Measurements from ENCODE around the gene PRR5.
A peak's percentile ranks its signal among the peaks of the same experiment; 100 is the strongest.
"Not testable (repeated sequence)": the region's sequence is repeated elsewhere in the genome, so short reads cannot be mapped to it uniquely, and the experiment has no call there.

PRR5 gene

DNA sequence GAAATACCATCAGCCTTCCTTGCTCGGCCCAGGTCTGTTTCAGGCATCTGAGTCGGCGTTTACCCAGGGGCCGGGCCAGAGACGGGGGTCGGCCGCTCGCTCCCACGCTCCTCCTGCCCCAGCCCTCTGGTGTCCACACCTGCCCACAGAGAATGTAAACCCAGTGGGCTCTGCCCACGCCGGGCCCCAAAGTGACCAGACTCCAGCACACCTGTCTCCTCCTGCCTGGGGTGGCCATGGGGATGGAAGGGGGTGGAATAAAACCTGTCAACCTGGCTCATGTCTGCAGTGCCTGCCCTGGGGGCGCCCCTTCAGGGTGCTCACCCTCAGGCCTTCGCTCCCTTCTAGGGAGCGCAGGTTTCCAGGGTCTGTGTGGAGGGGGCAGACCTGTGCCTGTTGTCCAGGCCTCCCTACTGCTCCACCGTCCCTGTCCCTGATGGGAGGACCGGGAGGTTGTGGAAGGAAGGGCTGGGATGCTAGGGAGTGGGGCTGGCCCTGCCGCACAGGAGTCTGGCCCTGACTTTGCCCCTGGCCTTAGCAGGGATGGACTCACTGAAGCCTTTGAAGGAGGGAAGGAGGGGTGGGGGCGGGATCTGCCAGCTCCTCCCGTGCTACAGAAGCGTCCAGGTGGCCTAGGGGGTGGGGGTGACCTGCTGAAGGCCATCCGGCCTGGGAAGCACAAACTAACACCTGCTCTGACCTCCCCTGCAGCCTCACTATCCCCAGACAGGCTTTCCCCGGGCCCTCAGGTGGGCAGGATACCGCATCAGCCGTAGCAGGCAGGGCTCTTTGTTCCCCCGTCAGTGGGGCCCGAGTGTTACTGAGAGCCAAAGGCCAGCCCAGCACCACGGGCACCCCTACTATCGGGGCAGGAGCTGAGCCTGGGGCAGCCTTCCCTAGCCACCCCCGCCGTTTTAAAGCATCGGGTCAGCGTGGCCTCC lies 35.7 kb downstream of the PRR5 start:
- Histone ChIP-seq H3K4me1 (ENCODE audit: insufficient read depth, insufficient read length) (peaks cover 9% of the 10 kb centered on the region), H3K27me3 (ENCODE audit: insufficient read depth, insufficient read length) (no peaks in the 10 kb centered on the region), H3K9me3 (ENCODE audit: insufficient read depth, low read length) (no peaks in the 10 kb centered on the region), H3K4me3 (ENCODE audit: insufficient read length, low read depth) (no peak overlapping the region), H3K9ac (ENCODE audit: insufficient read length, low read depth) (peak overlapping the region; percentile 9), H3K36me3 (ENCODE audit: insufficient read depth, insufficient read length, low read length) (peaks cover 2% of the 10 kb centered on the region)
- TF ChIP-seq YY1 (IDR thresholded peaks at IDR 0.05; ENCODE audit: insufficient read depth, insufficient read length) = no peak
- TF ChIP-seq ZNF274 (IDR thresholded peaks at IDR 0.05; ENCODE audit: low read depth, low read length) = no peak
- TF ChIP-seq SUZ12 (IDR thresholded peaks at IDR 0.05; ENCODE audit: extremely low read depth, insufficient read depth, insufficient read length) = no peak
- DNase-seq (ENCODE audit: low read depth, low spot score) = no peak

DNA sequence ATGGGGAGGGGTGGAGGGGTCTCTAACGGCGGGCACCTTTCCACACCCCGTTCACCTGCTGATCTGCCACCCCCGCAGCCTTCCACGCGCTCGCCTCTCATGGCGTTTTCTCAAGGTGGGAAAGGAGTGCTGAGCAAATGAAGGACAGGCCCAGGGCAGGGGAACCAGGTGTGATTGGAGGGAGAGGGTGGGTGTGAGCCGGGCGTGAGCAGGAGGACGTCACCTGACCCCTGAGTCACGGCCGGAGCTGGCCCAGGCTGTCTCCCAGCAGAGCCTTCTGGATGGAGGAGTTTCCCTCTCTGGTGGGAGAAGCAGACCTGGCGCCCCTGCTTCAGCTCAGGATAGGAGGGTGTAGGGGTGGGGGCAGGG lies 36.3 kb downstream of the PRR5 start:
- no peak overlapping the region for H3K9ac ChIP-seq (ENCODE audit: insufficient read length, low read depth)
- H3K27me3 ChIP-seq (ENCODE audit: insufficient read depth, insufficient read length) = no peaks in the 10 kb centered on the region
- H3K4me3 ChIP-seq (ENCODE audit: insufficient read length, low read depth) = no peak overlapping the region
- H3K4me1 ChIP-seq (ENCODE audit: insufficient read depth, insufficient read length) = peaks cover 5% of the 10 kb centered on the region
- TF ChIP-seq SUZ12 (IDR thresholded peaks at IDR 0.05; ENCODE audit: extremely low read depth, insufficient read depth, insufficient read length) = no peak
- TF ChIP-seq ZNF274 (IDR thresholded peaks at IDR 0.05; ENCODE audit: low read depth, low read length) = no peak
- no peak for TF ChIP-seq YY1 (IDR thresholded peaks at IDR 0.05; ENCODE audit: insufficient read depth, insufficient read length)
- no peaks in the 10 kb centered on the region for H3K36me3 ChIP-seq (ENCODE audit: insufficient read depth, insufficient read length, low read length)
- no peaks in the 10 kb centered on the region for H3K9me3 ChIP-seq (ENCODE audit: insufficient read depth, low read length)
- no peak for DNase-seq (ENCODE audit: low read depth, low spot score)

DNA sequence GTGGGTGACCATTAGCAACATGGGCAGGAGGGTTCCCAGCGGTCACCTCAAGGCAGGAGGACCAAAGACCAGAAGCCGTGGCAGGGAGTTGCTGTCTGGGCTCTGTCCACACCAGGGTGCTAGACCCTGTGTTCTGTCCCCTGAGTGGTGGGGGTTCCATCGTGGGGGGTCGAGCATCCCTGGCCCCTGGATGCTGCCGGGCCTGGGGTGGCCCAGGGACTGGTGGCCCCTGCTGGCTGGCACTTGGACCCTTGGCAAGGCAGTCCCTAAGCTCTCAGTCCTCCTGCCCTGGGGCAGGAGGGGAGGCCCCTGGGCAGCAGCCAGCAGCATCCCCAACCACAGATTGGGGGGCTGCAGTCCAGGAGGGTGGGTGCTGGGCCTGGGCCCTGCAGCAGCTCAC lies 37.0 kb downstream of the PRR5 start:
- no peak for DNase-seq (ENCODE audit: low read depth, low spot score)
- no peaks in the 10 kb centered on the region for H3K36me3 ChIP-seq (ENCODE audit: insufficient read depth, insufficient read length, low read length)
- no peak overlapping the region for H3K4me3 ChIP-seq (ENCODE audit: insufficient read length, low read depth)
- H3K9me3 ChIP-seq (ENCODE audit: insufficient read depth, low read length) = no peaks in the 10 kb centered on the region
- H3K9ac ChIP-seq (ENCODE audit: insufficient read length, low read depth) = no peak overlapping the region
- H3K27me3 ChIP-seq (ENCODE audit: insufficient read depth, insufficient read length) = no peaks in the 10 kb centered on the region
- peaks cover 3% of the 10 kb centered on the region for H3K4me1 ChIP-seq (ENCODE audit: insufficient read depth, insufficient read length)
- TF ChIP-seq YY1 (IDR thresholded peaks at IDR 0.05; ENCODE audit: insufficient read depth, insufficient read length) (no peak), ZNF274 (IDR thresholded peaks at IDR 0.05; ENCODE audit: low read depth, low read length) (no peak), SUZ12 (IDR thresholded peaks at IDR 0.05; ENCODE audit: extremely low read depth, insufficient read depth, insufficient read length) (no peak)

DNA sequence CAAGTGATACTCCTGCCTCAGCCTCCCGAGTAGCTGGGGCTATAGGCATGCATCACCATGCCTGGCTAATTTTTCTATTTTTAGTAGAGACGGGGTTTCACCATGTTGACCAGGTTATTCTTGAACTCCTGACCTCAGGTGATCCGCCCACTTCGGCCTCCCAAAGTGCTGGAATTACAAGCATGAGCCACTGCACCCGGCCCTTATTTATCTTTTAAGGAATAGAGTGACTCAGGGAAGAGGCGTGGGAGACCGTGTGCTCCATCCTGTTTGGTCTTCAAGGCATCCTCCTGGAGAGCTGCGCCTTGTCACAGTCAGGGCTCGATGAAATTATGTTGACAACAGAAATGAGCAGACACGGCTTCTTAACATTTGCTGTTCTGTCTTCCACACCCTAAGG lies 37.7 kb downstream of the PRR5 start:
- not testable (repeated sequence) for H3K9me3 ChIP-seq (ENCODE audit: insufficient read depth, low read length); H3K27me3 ChIP-seq (ENCODE audit: insufficient read depth, insufficient read length); DNase-seq (ENCODE audit: low read depth, low spot score); H3K36me3 ChIP-seq (ENCODE audit: insufficient read depth, insufficient read length, low read length); H3K9ac ChIP-seq (ENCODE audit: insufficient read length, low read depth); H3K4me1 ChIP-seq (ENCODE audit: insufficient read depth, insufficient read length); H3K4me3 ChIP-seq (ENCODE audit: insufficient read length, low read depth)

DNA sequence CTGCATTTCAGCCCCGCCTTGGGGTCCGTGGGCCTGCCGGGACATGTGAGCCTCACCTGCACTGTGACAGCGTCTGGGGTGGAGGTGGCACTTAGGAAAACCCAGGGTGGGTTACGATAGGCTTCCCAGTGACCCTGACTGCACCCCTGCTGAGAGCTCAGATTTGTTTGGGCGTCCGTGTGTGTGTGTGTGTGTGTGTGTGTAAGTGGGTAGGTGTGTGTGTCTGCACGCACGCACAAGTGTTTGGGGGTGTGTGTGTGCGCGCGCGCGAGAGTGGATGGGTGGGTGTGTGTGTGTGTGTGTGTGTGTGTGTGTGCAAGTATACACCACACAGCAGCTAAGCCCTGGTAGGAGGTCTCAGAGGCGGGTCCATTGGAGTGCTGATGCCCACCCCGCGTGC lies 38.3 kb downstream of the PRR5 start:
- H3K36me3 ChIP-seq (ENCODE audit: insufficient read depth, insufficient read length, low read length) = no peaks in the 10 kb centered on the region
- H3K27me3 ChIP-seq (ENCODE audit: insufficient read depth, insufficient read length) = peaks cover 5% of the 10 kb centered on the region
- no peaks in the 10 kb centered on the region for H3K9me3 ChIP-seq (ENCODE audit: insufficient read depth, low read length)
- DNase-seq (ENCODE audit: low read depth, low spot score) = no peak
- TF ChIP-seq ZNF274 (IDR thresholded peaks at IDR 0.05; ENCODE audit: low read depth, low read length) (no peak), SUZ12 (IDR thresholded peaks at IDR 0.05; ENCODE audit: extremely low read depth, insufficient read depth, insufficient read length) (no peak), YY1 (IDR thresholded peaks at IDR 0.05; ENCODE audit: insufficient read depth, insufficient read length) (no peak)
- peaks cover 3% of the 10 kb centered on the region for H3K4me1 ChIP-seq (ENCODE audit: insufficient read depth, insufficient read length)
- H3K4me3 ChIP-seq (ENCODE audit: insufficient read length, low read depth) = no peak overlapping the region
- no peak overlapping the region for H3K9ac ChIP-seq (ENCODE audit: insufficient read length, low read depth)

DNA sequence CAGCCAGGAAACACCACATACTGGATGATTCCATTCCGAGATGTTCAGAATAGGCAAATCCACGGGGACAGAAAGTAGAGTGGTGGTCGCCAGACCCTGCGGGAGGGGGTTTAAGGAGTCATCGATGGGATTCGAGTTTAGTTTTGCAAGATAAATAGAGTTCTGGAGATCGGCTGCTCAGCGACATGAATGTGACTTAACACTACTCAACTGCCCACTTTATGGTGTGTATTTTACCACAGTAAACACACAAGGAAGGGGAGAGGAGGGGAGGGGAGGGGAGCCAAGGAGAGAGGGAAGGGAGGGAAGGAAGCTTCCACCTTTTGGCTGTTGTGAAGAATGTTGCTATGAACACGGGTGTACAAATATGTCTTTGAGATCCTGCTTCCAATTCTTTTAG lies 39.9 kb downstream of the PRR5 start:
- Histone ChIP-seq H3K9me3 (ENCODE audit: insufficient read depth, low read length) (no peaks in the 10 kb centered on the region), H3K27me3 (ENCODE audit: insufficient read depth, insufficient read length) (peaks cover 10% of the 10 kb centered on the region), H3K4me3 (ENCODE audit: insufficient read length, low read depth) (no peak overlapping the region), H3K4me1 (ENCODE audit: insufficient read depth, insufficient read length) (no peaks in the 10 kb centered on the region), H3K9ac (ENCODE audit: insufficient read length, low read depth) (no peak overlapping the region), H3K36me3 (ENCODE audit: insufficient read depth, insufficient read length, low read length) (no peaks in the 10 kb centered on the region)
- no peak for TF ChIP-seq ZNF274 (IDR thresholded peaks at IDR 0.05; ENCODE audit: low read depth, low read length)
- TF ChIP-seq YY1 (IDR thresholded peaks at IDR 0.05; ENCODE audit: insufficient read depth, insufficient read length) = no peak
- TF ChIP-seq SUZ12 (IDR thresholded peaks at IDR 0.05; ENCODE audit: extremely low read depth, insufficient read depth, insufficient read length) = no peak
- DNase-seq (ENCODE audit: low read depth, low spot score) = no peak

DNA sequence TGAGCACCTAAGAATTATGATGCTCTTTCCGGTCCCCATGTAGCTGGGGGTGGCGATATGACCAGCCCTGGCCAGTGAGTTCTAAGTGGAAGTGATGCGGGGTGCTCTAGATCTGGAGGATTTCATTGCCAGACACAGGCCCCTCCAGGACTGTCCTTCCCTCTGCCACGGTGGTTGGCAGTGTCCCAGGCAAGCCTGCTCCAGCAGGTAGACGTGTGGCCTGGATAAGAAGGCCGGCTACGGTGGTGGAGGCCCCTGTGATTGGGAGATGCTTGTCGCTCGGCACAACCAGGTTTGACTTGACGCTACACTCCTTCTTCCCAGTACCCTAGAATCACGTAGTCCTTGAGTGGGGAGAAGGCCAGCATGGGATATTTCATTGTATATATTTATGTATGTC lies 41.2 kb downstream of the PRR5 start:
- H3K36me3 ChIP-seq (ENCODE audit: insufficient read depth, insufficient read length, low read length) = no peaks in the 10 kb centered on the region
- TF ChIP-seq YY1 (IDR thresholded peaks at IDR 0.05; ENCODE audit: insufficient read depth, insufficient read length) = no peak
- no peak for TF ChIP-seq ZNF274 (IDR thresholded peaks at IDR 0.05; ENCODE audit: low read depth, low read length)
- TF ChIP-seq SUZ12 (IDR thresholded peaks at IDR 0.05; ENCODE audit: extremely low read depth, insufficient read depth, insufficient read length) = no peak
- no peaks in the 10 kb centered on the region for H3K4me1 ChIP-seq (ENCODE audit: insufficient read depth, insufficient read length)
- no peak overlapping the region for H3K4me3 ChIP-seq (ENCODE audit: insufficient read length, low read depth)
- no peak for DNase-seq (ENCODE audit: low read depth, low spot score)
- H3K9ac ChIP-seq (ENCODE audit: insufficient read length, low read depth) = no peak overlapping the region
- H3K9me3 ChIP-seq (ENCODE audit: insufficient read depth, low read length) = no peaks in the 10 kb centered on the region
- peaks cover 10% of the 10 kb centered on the region for H3K27me3 ChIP-seq (ENCODE audit: insufficient read depth, insufficient read length)
